Kidney epithelial cell (primary cell): Measurements from ENCODE around the gene TBC1D14. TPM values are rescaled to one million over a fixed set of nuclear protein-coding genes. Genes with fewer than 3 reads are reported as not detected.

Source experiments
- DNase-seq: peaks from one replicate; pipeline ENCODE4 v3.0.0-alpha.2; 2010; ENCODE audit warnings: low read depth
- H3K27me3 ChIP-seq: 2 replicates; pipeline ENCODE4 v1.6.0; 2011; ENCODE audit warnings: low read length; ENCODE audit not compliant: control insufficient read depth, insufficient read depth
- H3K36me3 ChIP-seq: 2 replicates; pipeline ENCODE4 v1.5.1; 2011; ENCODE audit warnings: low read length; ENCODE audit not compliant: control insufficient read depth, insufficient read depth
- H3K4me3 ChIP-seq: 2 replicates; pipeline ENCODE4 v1.5.1; 2011; ENCODE audit warnings: low read depth, mild to moderate bottlenecking, control low read depth, low read length
- CTCF ChIP-seq: IDR thresholded peaks from 2 replicates; pipeline ENCODE4 v1.5.1; 2011; ENCODE audit warnings: mild to moderate bottlenecking, moderate library complexity, low read length, control low read depth, inconsistent platforms; ENCODE audit not compliant: insufficient read depth, poor library complexity, severe bottlenecking
- total RNA-seq: library from RNA; depleted of rRNA; stranded (reverse); fragments of >200 nt; gene quantifications from 2 replicates; pipeline ENCODE4 v1.2.3, GENCODE V29; 2015

The TBC1D14 gene
- total RNA-seq, 1 donor from 2014 or later: 52.8 TPM

GRCh38 chr4:7066493-7066892, 156.9 kb downstream of the TBC1D14 start:
- no peak overlapping the region for H3K4me3 ChIP-seq
- no peak for TF ChIP-seq CTCF
- no peak for DNase-seq
- no peaks in the 10 kb centered on the region for H3K27me3 ChIP-seq
- H3K36me3 ChIP-seq: peaks cover 1% of the 10 kb centered on the region

GRCh38 chr4:7067126-7067451, 157.5 kb downstream of the TBC1D14 start:
- TF ChIP-seq CTCF: no peak
- no peaks in the 10 kb centered on the region for H3K36me3 ChIP-seq
- no peaks in the 10 kb centered on the region for H3K27me3 ChIP-seq
- H3K4me3 ChIP-seq: peak overlapping the region; percentile 92
- DNase-seq: no peak

GRCh38 chr4:7067452-7068278, 158.0 kb downstream of the TBC1D14 start, which contains the start of gene GRPEL1:
TSS of gene GRPEL1 (minus strand) at chr4:7068064. CDS start at chr4:7068032, 32 bp downstream.
- TF ChIP-seq CTCF: no peak
- DNase-seq: peak; percentile 94
- H3K36me3 ChIP-seq: no peaks in the 10 kb centered on the region
- peaks cover 2% of the 10 kb centered on the region for H3K27me3 ChIP-seq
- H3K4me3 ChIP-seq: peak within 1 kb of the TSS; percentile 92

- DNase-seq: no peak
- TF ChIP-seq CTCF: no peak
These were observed 158.7 kb downstream of the TBC1D14 start for GRCh38 chr4:7068279-7068842.

GRCh38 chr4:7068883-7069282, 159.3 kb downstream of the TBC1D14 start:
- no peak for TF ChIP-seq CTCF
- peak overlapping the region; percentile 92 for H3K4me3 ChIP-seq
- DNase-seq: no peak
- peaks cover 2% of the 10 kb centered on the region for H3K27me3 ChIP-seq
- no peaks in the 10 kb centered on the region for H3K36me3 ChIP-seq

More at GRCh38 chr4:7068279-7068842, 158.7 kb downstream of the TBC1D14 start:
- Histone ChIP-seq H3K4me3 (peak overlapping the region; percentile 92), H3K27me3 (peaks cover 2% of the 10 kb centered on the region), H3K36me3 (no peaks in the 10 kb centered on the region)
